Endothelial cell of coronary artery (primary cell): ENCODE data around the gene SRSF7. TPM values are rescaled to one million over a fixed set of nuclear protein-coding genes. Genes with fewer than 3 reads are reported as not detected.

Experiments used
- total RNA-seq: library from RNA; depleted of rRNA; stranded (reverse); fragments of >200 nt; gene quantifications from 2 replicates; pipeline ENCODE4 v1.2.3, GENCODE V29; 2014

SRSF7 gene
- total RNA-seq: 195 and 234 TPM in 2 replicates

GRCh38 chr2:38750891-38751595 lies at the start of gene SRSF7:
Gene SRSF7, minus strand, starts transcription at chr2:38751361. Its CDS starts 105 bp downstream, at chr2:38751256.

Other genes starting within 250 kb of the SRSF7 start
- 36.9 and 40.9 TPM in 2 replicates for gene HNRNPLL, start 148.4 kb downstream of the SRSF7 start, total RNA-seq
- 5.6 and 10.1 TPM in 2 replicates for gene GALM, start 85.2 kb downstream of the SRSF7 start, total RNA-seq
- 12.1 and 15.3 TPM in 2 replicates for gene GEMIN6, start 26.8 kb upstream of the SRSF7 start, total RNA-seq
- 23.4 and 24.1 TPM in 2 replicates for gene DHX57, start 124.6 kb upstream of the SRSF7 start, total RNA-seq
- gene MORN2, start 124.6 kb upstream of the SRSF7 start, total RNA-seq: 14.2 and 16.8 TPM in 2 replicates
- 0.09 and 0.38 TPM in 2 replicates for gene ARHGEF33, start 138.5 kb upstream of the SRSF7 start, total RNA-seq